Stimulated activated CD4-positive, alpha-beta T cell treated with anti-CD3 and anti-CD28 coated beads, Interleukin-4, amount 100 ng/mL, for 1 hour (primary cell): ENCODE measurements around the gene GGT7.
A peak's percentile ranks its signal among the peaks of the same experiment; 100 is the strongest.
"Not testable (repeated sequence)": the region's sequence is repeated elsewhere in the genome, so short reads cannot be mapped to it uniquely, and the experiment has no call there.

ENCODE experiments used
- DNase-seq: peaks from one replicate; pipeline ENCODE4 v3.0.0-alpha.2; 2020

The GGT7 gene

GRCh38 chr20:34843421-34843820, 29.2 kb downstream of the GGT7 start:
- DNase-seq, result no peak

- DNase-seq, result no peak
Measured at GRCh38 chr20:34842143-34842542, 30.5 kb downstream of the GGT7 start.

- no peak for DNase-seq
Measured at GRCh38 chr20:34834459-34834893, 38.2 kb downstream of the GGT7 start.

GRCh38 chr20:34831936-34832335, 40.7 kb downstream of the GGT7 start:
- DNase-seq, result no peak

GRCh38 chr20:34829191-34829590, 43.5 kb downstream of the GGT7 start:
- no peak for DNase-seq

- DNase-seq, result peak; percentile 87
Measured at GRCh38 chr20:34825530-34826362, 46.9 kb downstream of the GGT7 start, which contains the start of gene NCOA6. NCOA6 (minus strand) TSS chr20:34825651; CDS start chr20:34782355, 43,296 bp downstream.

- peak; percentile 71 for DNase-seq
Measured at GRCh38 chr20:34824806-34825529, 47.7 kb downstream of the GGT7 start.

- DNase-seq, result peak; percentile 75
Measured at GRCh38 chr20:34824452-34824805, 48.2 kb downstream of the GGT7 start.

- DNase-seq, result no peak
Measured at GRCh38 chr20:34824026-34824425, 48.6 kb downstream of the GGT7 start.

GRCh38 chr20:34820805-34821578, 51.7 kb downstream of the GGT7 start:
- no peak for DNase-seq

GRCh38 chr20:34817801-34818200, 54.9 kb downstream of the GGT7 start:
- no peak for DNase-seq

GRCh38 chr20:34817072-34817471, 55.6 kb downstream of the GGT7 start:
- DNase-seq, result no peak

- no peak for DNase-seq
Measured at GRCh38 chr20:34815636-34816035, 57.0 kb downstream of the GGT7 start.

GRCh38 chr20:34808583-34808982, 64.1 kb downstream of the GGT7 start:
- DNase-seq, result no peak

GRCh38 chr20:34807944-34808465, 64.7 kb downstream of the GGT7 start:
- not testable (repeated sequence) for DNase-seq

GRCh38 chr20:34806255-34806654, 66.4 kb downstream of the GGT7 start:
- DNase-seq, result no peak

- DNase-seq, result no peak
Measured at GRCh38 chr20:34798871-34799270, 73.8 kb downstream of the GGT7 start.

- no peak for DNase-seq
Measured at GRCh38 chr20:34798328-34798727, 74.3 kb downstream of the GGT7 start.

- DNase-seq, result no peak
Measured at GRCh38 chr20:34797012-34797995, 75.4 kb downstream of the GGT7 start.
